Measurements from ENCODE around the gene KCNQ1. TPM values are rescaled to one million over a fixed set of nuclear protein-coding genes. Genes with fewer than 3 reads are reported as not detected.

KCNQ1 gene
- total and polyA plus RNA-seq, 2 of the 13 experiments (the other 11 are each of a cell fraction or from before 2014, with no cell fraction given), result 0.02 to 0.08 TPM

DNA sequence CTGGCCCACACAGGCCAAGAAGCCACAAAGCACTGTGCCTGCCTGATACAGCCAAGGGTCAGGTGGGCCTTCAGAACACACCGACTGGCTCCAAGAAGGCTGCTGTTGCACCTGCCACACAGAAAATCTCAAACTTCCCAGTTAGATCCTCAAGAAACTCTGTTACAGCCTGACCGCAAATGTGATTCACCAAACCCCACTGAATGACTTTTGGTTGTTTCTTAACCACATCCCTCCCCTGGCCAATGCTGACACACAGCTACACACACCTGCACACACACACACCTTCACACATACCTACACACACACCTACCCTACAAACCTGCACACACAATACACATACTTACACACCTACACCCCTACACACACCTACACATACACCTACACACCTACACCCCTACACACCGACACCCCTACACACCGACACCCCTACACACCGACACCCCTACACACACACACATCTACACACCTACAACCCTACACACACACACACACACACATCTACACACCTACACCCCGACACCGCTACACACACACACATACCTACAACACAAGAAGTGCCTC lies 409.3 kb downstream of the KCNQ1 start (continued):
- TF ChIP-seq ZC3H13 (CRISPR knock-in tag; IDR thresholded peaks at IDR 0.05) (no peak), HNF4G (IDR thresholded peaks at IDR 0.05; ENCODE audit: borderline replicate concordance, low read depth, low read length) (no peak), HNF4G (CRISPR knock-in tag; IDR thresholded peaks at IDR 0.05; ENCODE audit: borderline replicate concordance, low read depth) (no peak), MEF2D (CRISPR knock-in tag; IDR thresholded peaks at IDR 0.05) (no peak), ZNF264 (CRISPR knock-in tag; IDR thresholded peaks at IDR 0.05) (no peak), PCBP2 (optimal IDR thresholded peaks at IDR 0.05; ENCODE audit: low read depth, low read length, poor library complexity, severe bottlenecking) (no peak), SETDB1 (CRISPR knock-in tag; IDR thresholded peaks at IDR 0.05; ENCODE audit: borderline replicate concordance) (no peak)
- TF ChIP-seq, protein P1, sequence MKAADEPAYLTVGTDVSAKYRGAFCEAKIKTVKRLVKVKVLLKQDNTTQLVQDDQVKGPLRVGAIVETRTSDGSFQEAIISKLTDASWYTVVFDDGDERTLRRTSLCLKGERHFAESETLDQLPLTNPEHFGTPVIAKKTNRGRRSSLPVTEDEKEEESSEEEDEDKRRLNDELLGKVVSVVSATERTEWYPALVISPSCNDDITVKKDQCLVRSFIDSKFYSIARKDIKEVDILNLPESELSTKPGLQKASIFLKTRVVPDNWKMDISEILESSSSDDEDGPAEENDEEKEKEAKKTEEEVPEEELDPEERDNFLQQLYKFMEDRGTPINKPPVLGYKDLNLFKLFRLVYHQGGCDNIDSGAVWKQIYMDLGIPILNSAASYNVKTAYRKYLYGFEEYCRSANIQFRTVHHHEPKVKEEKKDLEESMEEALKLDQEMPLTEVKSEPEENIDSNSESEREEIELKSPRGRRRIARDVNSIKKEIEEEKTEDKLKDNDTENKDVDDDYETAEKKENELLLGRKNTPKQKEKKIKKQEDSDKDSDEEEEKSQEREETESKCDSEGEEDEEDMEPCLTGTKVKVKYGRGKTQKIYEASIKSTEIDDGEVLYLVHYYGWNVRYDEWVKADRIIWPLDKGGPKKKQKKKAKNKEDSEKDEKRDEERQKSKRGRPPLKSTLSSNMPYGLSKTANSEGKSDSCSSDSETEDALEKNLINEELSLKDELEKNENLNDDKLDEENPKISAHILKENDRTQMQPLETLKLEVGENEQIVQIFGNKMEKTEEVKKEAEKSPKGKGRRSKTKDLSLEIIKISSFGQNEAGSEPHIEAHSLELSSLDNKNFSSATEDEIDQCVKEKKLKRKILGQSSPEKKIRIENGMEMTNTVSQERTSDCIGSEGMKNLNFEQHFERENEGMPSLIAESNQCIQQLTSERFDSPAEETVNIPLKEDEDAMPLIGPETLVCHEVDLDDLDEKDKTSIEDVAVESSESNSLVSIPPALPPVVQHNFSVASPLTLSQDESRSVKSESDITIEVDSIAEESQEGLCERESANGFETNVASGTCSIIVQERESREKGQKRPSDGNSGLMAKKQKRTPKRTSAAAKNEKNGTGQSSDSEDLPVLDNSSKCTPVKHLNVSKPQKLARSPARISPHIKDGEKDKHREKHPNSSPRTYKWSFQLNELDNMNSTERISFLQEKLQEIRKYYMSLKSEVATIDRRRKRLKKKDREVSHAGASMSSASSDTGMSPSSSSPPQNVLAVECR (CRISPR knock-in tag; IDR thresholded peaks at IDR 0.05; ENCODE audit: borderline replicate concordance), result no peak

DNA sequence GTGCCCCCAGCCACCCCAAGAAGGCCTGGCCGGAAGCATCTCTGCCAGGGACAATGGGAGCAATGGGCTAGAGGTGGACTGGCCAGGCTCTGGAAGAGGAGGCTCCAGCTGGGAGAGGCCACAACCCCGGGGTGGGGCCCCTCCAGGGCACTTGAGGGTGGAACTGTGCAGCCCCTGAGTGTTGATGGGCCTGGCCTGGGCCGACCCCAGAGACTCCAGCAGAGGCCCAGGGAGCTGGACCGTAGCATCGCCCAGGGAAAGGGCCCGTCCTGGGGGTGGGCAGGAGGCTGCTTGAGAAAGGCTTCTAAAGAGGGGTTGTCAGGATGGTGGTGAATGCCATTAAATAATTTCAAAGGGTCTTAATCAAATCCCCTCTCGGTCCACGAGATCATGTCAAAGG lies 410.4 kb downstream of the KCNQ1 start:
- 0 out of 2 replicates have a peak, but pooled peaks cover 4% of the 10 kb centered on the region for H4K20me1 ChIP-seq (ENCODE audit: insufficient read depth, low read length)
- FAIRE-seq (no peak), DNase-seq (ENCODE audit: low spot score) (no peak), ATAC-seq (no peak)
- H3K36me3 ChIP-seq (replicated peaks in 1 of 2; ENCODE audit: control insufficient read depth in 1 of 2, insufficient read depth in 2 of 2, low read length in 2 of 2), result no peaks in the 10 kb centered on the region
- no peak overlapping the region for H2AFZ ChIP-seq (ENCODE audit: low read length)
- no peaks in the 10 kb centered on the region for H3K9me3 ChIP-seq (ENCODE audit: low read length)
- intact Hi-C loops (cut with micrococcal nuclease; ENCODE audit: unreplicated experiment), result no loop called here
- WGBS (ENCODE audit: low lambda C conversion rate), result 8% methylated on average over 3 of the region's 8 CpGs
- ChIA-PET CTCF (ENCODE audit: low intra/inter-chr PET ratio, low total read pairs) (no interaction called here), POLR2A (no interaction called here)
- H3K4me1 ChIP-seq (ENCODE audit: insufficient read depth, low read length), result peaks cover 5% of the 10 kb centered on the region
- H3K79me2 ChIP-seq (ENCODE audit: insufficient read depth, low read length), result no peaks in the 10 kb centered on the region
- H3K27ac ChIP-seq (ENCODE audit: extremely low read length, insufficient read depth, low read length), result no peak overlapping the region
- no peak overlapping the region for H3K9ac ChIP-seq (ENCODE audit: insufficient read depth, low read depth, low read length)
- H3K4me3 ChIP-seq (replicated peaks in 1 of 3; ENCODE audit: insufficient read depth in 1 of 3, low read depth in 2 of 3, low read length in 3 of 3), result no peak overlapping the region
- no peak overlapping the region for H3K4me2 ChIP-seq (ENCODE audit: low read depth, low read length)
- BruUV-seq (replicated peaks), result no TSS peak
- peaks cover 19 to 84% of the 10 kb centered on the region in 2 experiments; a peak in 4 of 5 replicates for H3K27me3 ChIP-seq (ENCODE audit: control insufficient read depth in 1 of 2, insufficient read depth in 2 of 2, low read length in 2 of 2)
- in situ Hi-C loops (cut with HindIII; ENCODE audit: extremely low pct_ligation_motif_present, low pct_unique_long_range_greater_than_20kb), result no loop called here
- TF ChIP-seq, protein P2, sequence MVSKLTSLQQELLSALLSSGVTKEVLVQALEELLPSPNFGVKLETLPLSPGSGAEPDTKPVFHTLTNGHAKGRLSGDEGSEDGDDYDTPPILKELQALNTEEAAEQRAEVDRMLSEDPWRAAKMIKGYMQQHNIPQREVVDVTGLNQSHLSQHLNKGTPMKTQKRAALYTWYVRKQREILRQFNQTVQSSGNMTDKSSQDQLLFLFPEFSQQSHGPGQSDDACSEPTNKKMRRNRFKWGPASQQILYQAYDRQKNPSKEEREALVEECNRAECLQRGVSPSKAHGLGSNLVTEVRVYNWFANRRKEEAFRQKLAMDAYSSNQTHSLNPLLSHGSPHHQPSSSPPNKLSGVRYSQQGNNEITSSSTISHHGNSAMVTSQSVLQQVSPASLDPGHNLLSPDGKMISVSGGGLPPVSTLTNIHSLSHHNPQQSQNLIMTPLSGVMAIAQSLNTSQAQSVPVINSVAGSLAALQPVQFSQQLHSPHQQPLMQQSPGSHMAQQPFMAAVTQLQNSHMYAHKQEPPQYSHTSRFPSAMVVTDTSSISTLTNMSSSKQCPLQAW (CRISPR knock-in tag; IDR thresholded peaks at IDR 0.05), result no peak
- TF ChIP-seq KLF9 (CRISPR knock-in tag; IDR thresholded peaks at IDR 0.05; ENCODE audit: low read depth), result no peak
- TF ChIP-seq TEAD3 (CRISPR knock-in tag; optimal IDR thresholded peaks at IDR 0.05; ENCODE audit: borderline replicate concordance), result no peak
- TF ChIP-seq, protein P3, sequence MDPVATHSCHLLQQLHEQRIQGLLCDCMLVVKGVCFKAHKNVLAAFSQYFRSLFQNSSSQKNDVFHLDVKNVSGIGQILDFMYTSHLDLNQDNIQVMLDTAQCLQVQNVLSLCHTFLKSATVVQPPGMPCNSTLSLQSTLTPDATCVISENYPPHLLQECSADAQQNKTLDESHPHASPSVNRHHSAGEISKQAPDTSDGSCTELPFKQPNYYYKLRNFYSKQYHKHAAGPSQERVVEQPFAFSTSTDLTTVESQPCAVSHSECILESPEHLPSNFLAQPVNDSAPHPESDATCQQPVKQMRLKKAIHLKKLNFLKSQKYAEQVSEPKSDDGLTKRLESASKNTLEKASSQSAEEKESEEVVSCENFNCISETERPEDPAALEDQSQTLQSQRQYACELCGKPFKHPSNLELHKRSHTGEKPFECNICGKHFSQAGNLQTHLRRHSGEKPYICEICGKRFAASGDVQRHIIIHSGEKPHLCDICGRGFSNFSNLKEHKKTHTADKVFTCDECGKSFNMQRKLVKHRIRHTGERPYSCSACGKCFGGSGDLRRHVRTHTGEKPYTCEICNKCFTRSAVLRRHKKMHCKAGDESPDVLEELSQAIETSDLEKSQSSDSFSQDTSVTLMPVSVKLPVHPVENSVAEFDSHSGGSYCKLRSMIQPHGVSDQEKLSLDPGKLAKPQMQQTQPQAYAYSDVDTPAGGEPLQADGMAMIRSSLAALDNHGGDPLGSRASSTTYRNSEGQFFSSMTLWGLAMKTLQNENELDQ (CRISPR knock-in tag; IDR thresholded peaks at IDR 0.05; ENCODE audit: borderline replicate concordance), result no peak
- no peak for TF ChIP-seq NFKBIZ (CRISPR knock-in tag; IDR thresholded peaks at IDR 0.05)
- no peak for TF ChIP-seq NRL (CRISPR knock-in tag; IDR thresholded peaks at IDR 0.05; ENCODE audit: borderline replicate concordance)
- TF ChIP-seq SP140L (CRISPR knock-in tag; IDR thresholded peaks at IDR 0.05; ENCODE audit: borderline replicate concordance), result no peak
- TF ChIP-seq YEATS4 (CRISPR knock-in tag; IDR thresholded peaks at IDR 0.05; ENCODE audit: borderline replicate concordance), result no peak

Measured in HepG2 (cell line).